ENCODE results near the gene IRGQ. TPM values are rescaled to one million over a fixed set of nuclear protein-coding genes. Genes with fewer than 3 reads are reported as not detected.

Gene IRGQ
- total RNA-seq (2014; rRNA removed; shearing (Covaris generic)) (49.6 and 72.7 TPM in 2 replicates), polyA plus RNA-seq (2016; fragmentation: Nextera tagmentation; extraction: Ambion mirVana) (8.4 and 8.7 TPM in 2 replicates)
- long read RNA-seq, partial matches to known transcripts, result 0 of 1 reads
- long read RNA-seq, other reads (novel, unspliced or antisense), result 0 of 1 reads

- peaks cover 19% of the 10 kb centered on the region for H3K4me1 Mint-ChIP-seq
- peaks cover 18% of the 10 kb centered on the region for H3K36me3 Mint-ChIP-seq (ENCODE audit: low read depth)
- 0 out of 2 replicates have a peak, but pooled peaks cover 11% of the 10 kb centered on the region for H3F3A ChIP-seq (replicated peaks; ENCODE audit: low read depth)
- no peaks in the 10 kb centered on the region for H3K9me2 ChIP-seq (ENCODE audit: insufficient read depth)
- H3K4me2 ChIP-seq, result peak within 1 kb of the TSS; percentile 97
- H3K4me3 Mint-ChIP-seq, result peak within 1 kb of the TSS; percentile 98
- peaks cover 23% of the 10 kb centered on the region for H3K79me2 ChIP-seq (replicated peaks; ENCODE audit: insufficient read depth)
- no peaks in the 10 kb centered on the region for H3K27me3 ChIP-seq (ENCODE audit: insufficient read depth)
- ATAC-seq (peak; percentile 76), DNase-seq (ENCODE audit: low spot score) (peak; percentile 100)
- H3K36me3 ChIP-seq (ENCODE audit: insufficient read depth), result peaks cover 8% of the 10 kb centered on the region; the same call in 1 of the 2 replicates
- TF ChIP-seq ZNF331 (CRISPR knock-in tag; IDR thresholded peaks at IDR 0.05; ENCODE audit: low read depth) (no peak), ETS1 (IDR thresholded peaks at IDR 0.05) (peak; percentile 73), CTCF (conservative IDR thresholded peaks at IDR 0.05; ENCODE audit: low read depth in 2 of 2) (0 out of 4 replicates have a peak, but pooled peaks of 1 of the 2 experiments have one; percentile 15), CREB1 (CRISPR knock-in tag; IDR thresholded peaks at IDR 0.05; ENCODE audit: low read depth) (peak; percentile 98), POLR2AphosphoS5 (IDR thresholded peaks at IDR 0.05; ENCODE audit: low read depth) (peak; percentile 69)
- peak within 1 kb of the TSS; percentile 100 for H3K27ac Mint-ChIP-seq
- peaks cover 14% of the 10 kb centered on the region for H3K27me3 Mint-ChIP-seq (ENCODE audit: insufficient read depth, low read depth, poor library complexity)
- peaks cover 2% of the 10 kb centered on the region; the same call in 2 of the 3 replicates for H3K9me3 Mint-ChIP-seq
- peak within 1 kb of the TSS; percentile 8 for H2AFZ ChIP-seq
- peak within 1 kb of the TSS; percentile 76 for H3K4me3 ChIP-seq
- H4K20me1 ChIP-seq (replicated peaks; ENCODE audit: insufficient read depth), result peaks cover 8% of the 10 kb centered on the region; the same call in 1 of the 2 replicates
- peak within 1 kb of the TSS; percentile 95 for H3K27ac ChIP-seq (ENCODE audit: low read depth)
- peaks cover 10% of the 10 kb centered on the region for H3K4me1 ChIP-seq (ENCODE audit: insufficient read depth)
Observed at GRCh38 chr19:43595999-43596841, at the start of gene IRGQ, which contains the start of gene ZNF576. Gene IRGQ (minus strand): TSS chr19:43596134. CDS start chr19:43595338, 796 bp downstream. Gene ZNF576 (plus strand): TSS chr19:43596595. CDS start chr19:43597109, 514 bp downstream.

GRCh38 chr19:43644181-43644580 lies 48.2 kb upstream of the IRGQ start:
- peaks cover 34% of the 10 kb centered on the region for H3K27me3 Mint-ChIP-seq (ENCODE audit: insufficient read depth, low read depth, poor library complexity)
- Histone ChIP-seq H3K27ac (ENCODE audit: low read depth) (no peak overlapping the region), H3K4me3 (no peak overlapping the region), H3K27me3 (ENCODE audit: insufficient read depth) (peaks cover 28% of the 10 kb centered on the region), H3F3A (replicated peaks; ENCODE audit: low read depth) (no peaks in the 10 kb centered on the region), H3K4me2 (no peak overlapping the region), H2AFZ (no peak overlapping the region), H4K20me1 (replicated peaks; ENCODE audit: insufficient read depth) (0 out of 2 replicates have a peak, but pooled peaks cover 4% of the 10 kb centered on the region), H3K4me1 (ENCODE audit: insufficient read depth) (no peaks in the 10 kb centered on the region), H3K79me2 (replicated peaks; ENCODE audit: insufficient read depth) (no peaks in the 10 kb centered on the region), H3K36me3 (ENCODE audit: insufficient read depth) (no peaks in the 10 kb centered on the region; the same call in none of the 2 replicates), H3K9me2 (ENCODE audit: insufficient read depth) (no peaks in the 10 kb centered on the region)
- H3K27ac Mint-ChIP-seq, result no peak overlapping the region
- DNase-seq (ENCODE audit: low spot score), result no peak
- H3K4me3 Mint-ChIP-seq, result no peak overlapping the region
- peaks cover 7% of the 10 kb centered on the region for H3K4me1 Mint-ChIP-seq
- peaks cover 28% of the 10 kb centered on the region for H3K9me3 Mint-ChIP-seq
- no peak for ATAC-seq
- H3K36me3 Mint-ChIP-seq (ENCODE audit: low read depth), result peaks cover 41% of the 10 kb centered on the region
- no peak for TF ChIP-seq POLR2AphosphoS5 (IDR thresholded peaks at IDR 0.05; ENCODE audit: low read depth)
- TF ChIP-seq EZH2phosphoT487 (IDR thresholded peaks at IDR 0.05; ENCODE audit: unreplicated experiment), result no peak
- TF ChIP-seq CTCF (conservative IDR thresholded peaks at IDR 0.05; ENCODE audit: low read depth in 2 of 2), result no peak
- TF ChIP-seq ETS1 (IDR thresholded peaks at IDR 0.05), result no peak
- TF ChIP-seq ZNF331 (CRISPR knock-in tag; IDR thresholded peaks at IDR 0.05; ENCODE audit: low read depth), result no peak
- no peak for TF ChIP-seq JUNB (IDR thresholded peaks at IDR 0.05; ENCODE audit: unreplicated experiment)
- TF ChIP-seq NANOG (IDR thresholded peaks at IDR 0.05; ENCODE audit: borderline replicate concordance), result no peak
- TF ChIP-seq REST (IDR thresholded peaks at IDR 0.05; ENCODE audit: unreplicated experiment), result no peak
- no peak for TF ChIP-seq EZH2 (IDR thresholded peaks at IDR 0.05; ENCODE audit: low read depth, unreplicated experiment)
- TF ChIP-seq STAT1 (IDR thresholded peaks at IDR 0.05; ENCODE audit: unreplicated experiment), result no peak
